Neural progenitor cell (in vitro differentiated cells): ENCODE measurements around the gene CEP164. TPM values are rescaled to one million over a fixed set of nuclear protein-coding genes. Genes with fewer than 3 reads are reported as not detected.

Source experiments
- DNase-seq: peaks from one replicate; pipeline ENCODE4 v3.0.0-alpha.2; 2016; ENCODE audit warnings: low spot score
- H2AFZ ChIP-seq: fragments of 200-600 bp; sonication (generic); replicated peaks from 2 replicates; pipeline ENCODE4 v1.6.1; 2016; ENCODE audit warnings: antibody characterized with exemption
- H3F3A ChIP-seq: fragments of 200-600 bp; sonication (generic); 2 replicates; pipeline ENCODE4 v1.6.1; 2016; ENCODE audit warnings: antibody characterized with exemption, low read depth
- H3K27ac ChIP-seq: fragments of 200-600 bp; sonication (generic); 2 replicates; pipeline ENCODE4 v1.5.1; 2016; ENCODE audit warnings: mild to moderate bottlenecking
- H3K27me3 ChIP-seq: fragments of 200-600 bp; sonication (generic); 2 replicates; pipeline ENCODE4 v1.6.1; 2016; ENCODE audit warnings: mild to moderate bottlenecking, moderate library complexity
- H3K36me3 ChIP-seq: fragments of 200-600 bp; sonication (generic); 2 replicates; pipeline ENCODE4 v1.5.1; 2016
- H3K4me1 ChIP-seq: fragments of 200-600 bp; sonication (generic); 2 replicates; pipeline ENCODE4 v1.6.1; 2016; ENCODE audit warnings: mixed run types
- H3K4me2 ChIP-seq: fragments of 200-600 bp; sonication (generic); 2 replicates; pipeline ENCODE4 v1.6.1; 2016
- H3K4me3 ChIP-seq: fragments of 200-600 bp; sonication (generic); 2 replicates; pipeline ENCODE4 v1.5.1; 2016
- H3K79me2 ChIP-seq: fragments of 200-600 bp; sonication (generic); 2 replicates; pipeline ENCODE4 v1.6.1; 2016; ENCODE audit warnings: low read depth
- H3K9ac ChIP-seq: fragments of 200-600 bp; sonication (generic); 2 replicates; pipeline ENCODE4 v1.6.1; 2016
- H3K9me3 ChIP-seq: fragments of 200-600 bp; sonication (generic); 2 replicates; pipeline ENCODE4 v1.5.1; 2016; ENCODE audit warnings: low read depth
- H4K20me1 ChIP-seq: fragments of 200-600 bp; sonication (generic); 2 replicates; pipeline ENCODE4 v1.6.1; 2016; ENCODE audit warnings: low read depth
- H3K27ac Mint-ChIP-seq: 3 replicates; pipeline ENCODE4 v1.8.0; 2021; ENCODE audit warnings: mixed read lengths
- H3K27me3 Mint-ChIP-seq: 2 replicates; pipeline ENCODE4 v1.8.0; 2022; ENCODE audit warnings: low read depth, mild to moderate bottlenecking, inconsistent platforms, moderate library complexity, mixed read lengths; ENCODE audit not compliant: insufficient read depth
- H3K36me3 Mint-ChIP-seq: 3 replicates; pipeline ENCODE4 v1.8.0; 2021; ENCODE audit warnings: mixed read lengths
- H3K4me1 Mint-ChIP-seq: 3 replicates; pipeline ENCODE4 v1.8.0; 2021; ENCODE audit warnings: mixed read lengths
- H3K4me3 Mint-ChIP-seq: 3 replicates; pipeline ENCODE4 v1.8.0; 2021; ENCODE audit warnings: mild to moderate bottlenecking, moderate library complexity, mixed read lengths
- H3K9me3 Mint-ChIP-seq: 3 replicates; pipeline ENCODE4 v1.8.0; 2020; ENCODE audit warnings: mixed read lengths
- CTCF ChIP-seq: fragments of 200-600 bp; sonication (generic); IDR thresholded peaks from 2 replicates; pipeline ENCODE4 v1.5.1; 2017; ENCODE audit warnings: antibody characterized with exemption, mild to moderate bottlenecking
- EZH2 ChIP-seq: fragments of 200-600 bp; sonication (generic); IDR thresholded peaks from 2 replicates; pipeline ENCODE4 v1.6.1; 2017; ENCODE audit warnings: antibody characterized with exemption, mild to moderate bottlenecking, moderate library complexity
- EZH2phosphoT487 ChIP-seq: fragments of 200-600 bp; sonication (generic); IDR thresholded peaks from 2 replicates; pipeline ENCODE4 v1.6.1; 2017; ENCODE audit warnings: antibody characterized with exemption
- total RNA-seq: library from RNA; depleted of rRNA; stranded (reverse); fragments of >200 nt; gene quantifications from 2 replicates; pipeline ENCODE4 v1.2.3, GENCODE V29; 2015; ENCODE audit warnings: low replicate concordance

Gene CEP164
- total RNA-seq, 1 donor from 2014 or later = 24.2 TPM

- Mint-ChIP-seq H3K9me3 (no peaks in the 10 kb centered on the region), H3K27ac (peak overlapping the region; percentile 1), H3K4me1 (peaks cover 3% of the 10 kb centered on the region), H3K36me3 (peaks cover 24% of the 10 kb centered on the region), H3K4me3 (no peak overlapping the region), H3K27me3 (peaks cover 2% of the 10 kb centered on the region)
- Histone ChIP-seq H3K27ac (no peak overlapping the region), H3K79me2 (no peaks in the 10 kb centered on the region), H3K27me3 (no peaks in the 10 kb centered on the region), H3F3A (no peaks in the 10 kb centered on the region), H3K9ac (no peak overlapping the region), H4K20me1 (no peaks in the 10 kb centered on the region), H3K9me3 (no peaks in the 10 kb centered on the region), H2AFZ (no peak overlapping the region), H3K36me3 (no peaks in the 10 kb centered on the region), H3K4me3 (no peak overlapping the region), H3K4me1 (peaks cover 4% of the 10 kb centered on the region), H3K4me2 (no peak overlapping the region)
- TF ChIP-seq EZH2phosphoT487 (no peak), CTCF (no peak), EZH2 (no peak)
- DNase-seq = no peak
These were observed 46.8 kb downstream of the CEP164 start for GRCh38 chr11:117374316-117375055.

- Histone ChIP-seq H3K27ac (no peak overlapping the region), H3K9ac (no peak overlapping the region), H3K4me2 (no peak overlapping the region), H3K79me2 (no peaks in the 10 kb centered on the region), H3K27me3 (no peaks in the 10 kb centered on the region), H3K4me3 (no peak overlapping the region), H4K20me1 (no peaks in the 10 kb centered on the region), H3K4me1 (peaks cover 4% of the 10 kb centered on the region), H2AFZ (no peak overlapping the region), H3K9me3 (no peaks in the 10 kb centered on the region), H3F3A (no peaks in the 10 kb centered on the region), H3K36me3 (no peaks in the 10 kb centered on the region)
- H3K36me3 Mint-ChIP-seq = peaks cover 27% of the 10 kb centered on the region
- H3K4me1 Mint-ChIP-seq = peaks cover 3% of the 10 kb centered on the region
- no peak for DNase-seq
- no peak for TF ChIP-seq EZH2
- TF ChIP-seq EZH2phosphoT487 = no peak
- TF ChIP-seq CTCF = no peak
- no peaks in the 10 kb centered on the region for H3K9me3 Mint-ChIP-seq
- H3K4me3 Mint-ChIP-seq = no peak overlapping the region
- no peaks in the 10 kb centered on the region for H3K27me3 Mint-ChIP-seq
- no peak overlapping the region for H3K27ac Mint-ChIP-seq
These were observed 48.3 kb downstream of the CEP164 start for GRCh38 chr11:117375960-117376359.

GRCh38 chr11:117376517-117376916, 48.9 kb downstream of the CEP164 start:
- Mint-ChIP-seq H3K36me3 (peaks cover 23% of the 10 kb centered on the region), H3K27me3 (no peaks in the 10 kb centered on the region)
- no peaks in the 10 kb centered on the region for H3F3A ChIP-seq

More at GRCh38 chr11:117376517-117376916, 48.9 kb downstream of the CEP164 start:
- TF ChIP-seq CTCF = no peak
- TF ChIP-seq EZH2 = no peak
- TF ChIP-seq EZH2phosphoT487 = no peak
- no peaks in the 10 kb centered on the region for H4K20me1 ChIP-seq
- Mint-ChIP-seq H3K4me1 (peaks cover 3% of the 10 kb centered on the region), H3K9me3 (no peaks in the 10 kb centered on the region), H3K4me3 (no peak overlapping the region), H3K27ac (no peak overlapping the region)
- no peaks in the 10 kb centered on the region for H3K27me3 ChIP-seq
- no peak overlapping the region for H3K4me3 ChIP-seq
- H3K36me3 ChIP-seq = no peaks in the 10 kb centered on the region
- no peak overlapping the region for H2AFZ ChIP-seq
- no peak overlapping the region for H3K27ac ChIP-seq
- H3K9ac ChIP-seq = no peak overlapping the region
- no peaks in the 10 kb centered on the region for H3K79me2 ChIP-seq
- DNase-seq = no peak
- no peaks in the 10 kb centered on the region for H3K9me3 ChIP-seq
- no peak overlapping the region for H3K4me2 ChIP-seq
- peaks cover 4% of the 10 kb centered on the region for H3K4me1 ChIP-seq
